Stimulated activated naive CD4-positive, alpha-beta T cell treated with Interleukin-2 at 50 U/mL for 16 hours (primary cell): Measurements from ENCODE around the gene PRKCQ.
"Not testable (repeated sequence)": the region's sequence is repeated elsewhere in the genome, so short reads cannot be mapped to it uniquely, and the experiment has no call there.

ENCODE experiments used
- DNase-seq: peaks from one replicate; lab custom pipeline; 2025; lab: John Stamatoyannopoulos, UW

PRKCQ gene

GRCh38 chr10:6491841-6492609 is 88.1 kb downstream of the PRKCQ start:
- no peak for DNase-seq

DNA sequence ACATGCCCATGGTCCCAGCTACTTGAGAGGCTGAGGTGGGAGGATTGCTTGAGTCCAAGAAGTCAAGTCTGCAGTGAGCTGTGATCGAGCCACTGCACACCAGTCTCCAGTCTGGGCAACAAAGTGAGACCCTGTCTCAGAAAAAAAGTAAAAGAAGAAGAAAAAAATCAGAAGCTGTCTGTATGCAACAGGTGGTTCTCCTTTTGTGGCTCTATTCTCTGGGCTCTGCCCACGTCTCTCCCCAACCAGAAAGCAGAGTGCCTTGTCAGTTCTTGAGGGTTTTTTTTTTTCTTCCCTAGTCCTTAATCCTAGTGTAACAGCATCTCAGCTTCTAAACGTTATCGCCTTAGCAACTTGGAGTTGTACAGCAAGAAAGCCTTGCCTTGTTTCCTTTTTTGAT is 89.5 kb downstream of the PRKCQ start:
- DNase-seq = no peak

GRCh38 chr10:6487920-6488319 is 92.2 kb downstream of the PRKCQ start:
- DNase-seq = no peak

GRCh38 chr10:6486309-6486708 is 93.8 kb downstream of the PRKCQ start:
- no peak for DNase-seq

DNA sequence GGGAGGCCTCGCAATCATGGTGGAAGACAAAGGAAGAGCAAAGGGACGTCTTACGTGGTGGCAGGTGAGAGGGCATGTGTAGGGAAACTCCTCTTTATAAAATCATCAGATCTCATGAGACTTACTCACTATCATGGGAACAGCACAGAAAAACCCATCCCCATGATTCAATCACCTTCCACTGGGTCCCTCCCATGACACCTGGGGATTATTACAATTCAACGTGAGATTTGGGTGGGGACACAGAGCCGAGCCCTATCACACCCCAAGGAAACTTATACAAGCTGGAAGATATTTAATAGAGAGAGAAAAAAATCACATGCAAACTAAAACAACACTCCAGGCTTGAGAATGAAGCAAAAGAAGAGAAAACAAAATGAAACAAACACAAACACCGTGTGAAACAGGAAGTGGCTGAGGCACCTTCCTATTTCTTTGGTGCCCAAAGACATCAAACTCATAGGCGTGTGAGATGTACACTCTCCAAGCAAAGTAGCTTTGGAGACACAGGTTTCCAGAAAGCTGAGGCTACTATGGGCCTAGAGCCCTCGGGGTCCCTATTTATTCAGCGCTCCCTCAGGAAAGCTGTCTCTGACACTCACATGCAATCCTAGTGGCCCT is 97.2 kb downstream of the PRKCQ start:
- no peak for DNase-seq

DNA sequence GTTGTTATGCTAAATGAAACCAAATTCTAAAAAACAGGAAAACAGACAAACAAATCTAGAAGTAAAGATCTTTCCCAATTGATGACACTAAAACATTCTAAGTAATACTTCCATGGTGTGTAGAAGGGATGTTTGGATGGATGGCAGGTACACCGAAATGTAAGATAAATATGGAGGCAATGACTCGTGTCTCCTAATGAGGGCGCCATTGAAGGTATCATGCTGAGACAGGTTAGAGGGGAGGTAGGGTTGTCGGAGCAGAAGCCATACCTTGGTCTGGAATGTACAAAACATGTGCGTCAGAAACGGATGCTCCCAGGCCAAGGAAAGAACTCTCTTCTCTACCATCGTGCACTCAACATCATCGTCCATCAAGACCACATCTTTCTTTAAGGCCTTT is 101.4 kb downstream of the PRKCQ start:
- DNase-seq = no peak

DNA sequence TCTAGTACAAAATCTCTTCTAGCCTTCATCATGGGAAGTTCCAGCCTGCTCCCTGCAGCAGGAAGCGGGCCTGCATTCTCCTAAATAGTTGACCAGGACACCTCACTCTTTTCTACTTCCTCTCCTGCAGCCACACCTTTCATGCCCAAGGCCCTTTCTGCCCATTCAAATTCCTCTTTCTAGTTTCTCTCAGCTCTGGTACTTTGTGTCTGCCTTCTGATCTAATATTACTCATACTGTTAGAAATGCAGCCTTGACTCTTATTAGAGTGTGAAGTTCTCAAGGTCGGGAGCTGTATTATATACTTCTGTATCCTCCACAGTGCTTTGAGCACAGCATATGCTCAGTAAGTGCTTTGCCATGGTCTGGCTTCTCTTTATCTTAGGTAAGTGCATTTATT is 103.1 kb downstream of the PRKCQ start:
- DNase-seq = no peak

DNA sequence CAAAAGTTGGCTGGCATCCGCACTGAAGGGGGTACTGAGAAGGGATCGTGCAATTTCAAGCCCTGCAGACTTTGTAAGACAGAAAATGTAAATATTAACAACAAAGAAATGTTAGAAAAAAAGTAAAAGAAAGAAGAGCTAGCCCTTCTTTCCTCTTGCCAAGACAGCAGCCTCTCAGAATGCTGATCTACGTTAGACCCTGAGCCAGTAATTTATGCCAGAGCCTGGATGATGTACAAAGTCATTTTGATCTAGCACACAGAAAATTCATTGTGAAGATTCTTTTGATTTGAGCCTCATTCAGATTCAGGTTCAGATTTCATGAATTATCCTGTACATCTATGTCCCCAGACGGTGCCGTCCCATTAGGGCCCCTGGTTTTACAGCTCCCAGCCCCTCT is 105.2 kb downstream of the PRKCQ start:
- DNase-seq = no peak

DNA sequence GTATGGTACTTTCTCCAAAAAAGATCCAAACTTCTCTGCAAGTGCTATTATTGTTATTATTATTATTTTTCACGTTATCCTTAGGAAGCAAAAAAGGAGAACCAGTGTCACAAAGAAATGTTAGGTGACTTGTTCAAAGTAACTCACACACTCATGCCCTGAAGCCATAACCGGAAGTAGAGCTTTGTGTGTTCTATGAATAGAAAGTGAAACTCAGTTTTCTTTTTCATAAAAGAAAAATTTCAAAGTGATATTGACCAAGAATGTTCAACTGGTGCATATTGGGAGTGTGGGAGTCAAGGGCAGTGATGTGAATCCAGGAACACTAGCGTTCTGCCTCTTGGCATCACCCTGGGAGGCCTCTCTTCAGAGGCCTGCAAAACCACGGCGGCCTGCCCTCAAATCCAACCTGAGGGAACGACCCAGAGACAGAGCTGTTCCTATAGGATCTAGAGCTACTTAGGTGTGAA is 106.1 kb downstream of the PRKCQ start:
- DNase-seq = peak; percentile 16

DNA sequence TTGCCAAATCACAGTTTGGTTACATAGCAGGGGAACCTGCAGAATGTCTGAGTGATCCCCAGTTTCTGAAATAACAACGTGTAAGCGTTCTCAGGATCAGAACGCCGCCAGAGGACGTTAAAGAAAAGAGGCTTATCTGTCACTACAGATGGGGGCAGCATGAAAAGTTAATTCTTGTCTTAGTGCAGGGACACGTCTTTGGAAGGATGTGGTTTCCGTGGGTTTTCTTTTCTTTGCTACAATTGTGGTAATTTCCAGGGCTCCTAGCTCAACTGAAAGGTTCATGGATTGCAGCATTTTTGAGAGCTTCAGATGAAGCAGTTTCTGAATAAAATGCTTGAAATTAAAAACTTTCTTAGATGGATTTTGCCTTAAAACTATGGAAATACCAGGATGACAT is 106.6 kb downstream of the PRKCQ start:
- DNase-seq = peak; percentile 19

- DNase-seq = not testable (repeated sequence)
These were observed 107.4 kb downstream of the PRKCQ start for GRCh38 chr10:6472710-6473005.

DNA sequence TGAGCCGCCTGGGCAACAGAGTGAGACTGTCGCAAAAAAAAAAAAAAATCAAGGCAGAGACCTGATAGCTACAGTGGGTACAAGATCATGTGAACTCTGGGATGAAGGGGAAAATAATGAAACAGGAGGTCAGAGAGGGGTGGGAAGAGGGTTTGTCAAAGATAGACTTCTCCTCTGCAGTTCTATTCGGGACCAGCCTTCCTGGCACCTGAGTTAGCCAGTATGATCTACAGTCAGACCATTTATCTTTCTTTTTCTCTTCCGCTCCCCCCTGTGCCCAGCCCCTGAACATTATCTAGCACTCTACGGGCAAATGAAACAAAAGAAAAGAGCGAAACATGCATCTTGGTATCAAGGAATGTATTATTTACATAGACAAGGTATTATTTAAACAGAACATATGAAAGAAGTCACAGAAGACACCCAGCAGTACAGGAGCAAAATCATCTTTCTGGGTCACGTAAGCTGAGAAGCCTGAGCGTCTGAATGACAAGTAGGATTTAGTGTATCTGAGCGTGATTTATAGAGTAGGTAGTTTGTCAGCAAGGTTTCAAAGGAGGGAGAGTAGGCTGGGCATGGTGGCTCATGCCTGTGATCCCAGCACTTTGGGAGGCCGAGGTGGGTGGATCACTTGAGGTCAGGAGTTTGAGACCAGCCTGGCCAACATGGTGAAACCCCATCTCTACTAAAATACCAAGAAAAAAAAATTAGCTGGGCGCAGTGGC is 109.0 kb downstream of the PRKCQ start:
- no peak for DNase-seq

- DNase-seq = no peak
These were observed 110.4 kb downstream of the PRKCQ start for GRCh38 chr10:6469661-6470060.

DNA sequence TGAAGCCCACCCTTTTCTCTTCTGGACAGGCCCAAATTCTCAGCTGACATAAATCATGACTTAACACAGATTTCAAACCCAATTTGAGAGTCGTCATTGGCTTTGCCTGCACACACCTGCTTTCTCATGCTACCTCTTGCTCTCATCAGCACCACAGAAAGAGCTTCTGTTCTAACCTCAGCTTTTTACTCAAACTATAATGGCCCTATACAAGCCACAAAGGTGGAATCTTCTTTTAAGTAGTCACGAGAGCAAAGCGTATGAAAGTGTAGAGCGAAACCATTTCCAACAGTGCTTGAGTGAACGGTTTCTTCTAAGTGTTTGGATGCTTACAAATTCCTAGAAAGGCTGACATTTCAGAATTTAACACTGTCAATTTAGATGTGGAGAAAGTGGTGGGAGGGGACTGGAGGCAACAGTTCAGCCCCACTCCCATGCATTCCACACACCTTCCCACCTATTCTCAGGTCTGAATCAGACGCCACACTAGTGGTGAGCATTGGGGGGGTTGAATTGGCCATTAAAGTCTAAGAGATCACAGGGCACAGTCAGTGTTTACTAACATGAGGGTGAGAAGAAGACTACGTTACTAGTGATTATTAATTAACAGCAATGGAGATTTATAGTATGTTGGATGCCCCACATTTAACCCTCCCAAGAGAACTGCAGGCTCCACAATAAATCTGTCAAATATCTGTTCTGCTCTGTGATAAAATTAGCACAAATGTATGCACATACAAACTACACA is 114.0 kb downstream of the PRKCQ start:
- peak; percentile 36 for DNase-seq

- no peak for DNase-seq
These were observed 114.6 kb downstream of the PRKCQ start for GRCh38 chr10:6465437-6465836.

DNA sequence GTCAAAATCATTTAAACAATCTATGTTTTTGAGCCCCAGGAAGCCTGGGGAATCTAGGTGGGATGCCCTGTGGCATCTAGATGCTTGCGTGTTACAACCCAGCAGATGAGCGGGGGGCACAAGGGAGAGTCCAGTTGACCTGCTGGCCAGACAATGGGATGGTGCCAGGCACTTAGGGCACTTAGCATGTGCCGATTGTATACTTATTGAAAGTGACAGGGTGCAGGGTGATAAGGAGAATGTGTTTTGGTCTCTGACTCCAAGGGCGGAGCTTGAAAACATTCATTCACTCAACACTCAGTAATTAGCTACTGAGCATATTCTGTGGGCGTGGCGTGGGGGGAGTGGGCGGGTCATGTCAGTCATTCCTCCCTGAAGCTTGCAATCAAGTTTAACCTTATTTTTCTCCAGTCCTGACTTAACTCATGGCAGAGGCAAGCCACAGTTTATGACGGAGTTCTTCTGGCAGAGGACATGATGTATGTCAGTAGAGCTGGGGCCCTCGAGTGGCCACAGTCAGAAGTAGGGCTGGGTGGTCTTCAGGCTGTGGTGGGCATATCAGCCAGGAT is 115.1 kb downstream of the PRKCQ start:
- DNase-seq = peak; percentile 2

- no peak for DNase-seq
These were observed 116.7 kb downstream of the PRKCQ start for GRCh38 chr10:6463366-6463765.

- no peak for DNase-seq
These were observed 118.1 kb downstream of the PRKCQ start for GRCh38 chr10:6461961-6462360.

DNA sequence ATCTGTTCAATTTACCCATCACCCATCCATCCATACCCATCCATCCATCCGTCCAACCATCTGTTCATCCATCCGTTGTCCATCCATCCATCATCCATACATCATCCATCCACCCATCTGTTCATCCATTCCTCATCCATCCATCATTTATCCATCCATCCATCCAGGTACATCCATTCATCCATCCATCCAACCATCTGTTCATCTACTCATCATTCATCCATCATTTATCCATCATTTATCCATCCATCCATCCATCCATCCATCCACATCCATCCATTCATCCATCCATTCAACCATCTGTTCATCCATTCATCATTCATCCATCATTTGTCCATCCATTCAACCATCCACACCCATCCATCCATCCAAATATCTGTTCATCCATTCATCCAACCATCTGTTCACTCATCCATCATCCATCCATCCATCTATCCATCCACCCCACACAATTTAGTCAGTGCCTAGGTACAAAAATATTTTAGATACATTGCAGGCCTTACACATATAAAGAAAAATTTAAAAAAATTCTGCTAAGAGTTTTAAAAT is 119.1 kb downstream of the PRKCQ start:
- no peak for DNase-seq

GRCh38 chr10:6458814-6459213 is 121.3 kb downstream of the PRKCQ start:
- DNase-seq = no peak

DNA sequence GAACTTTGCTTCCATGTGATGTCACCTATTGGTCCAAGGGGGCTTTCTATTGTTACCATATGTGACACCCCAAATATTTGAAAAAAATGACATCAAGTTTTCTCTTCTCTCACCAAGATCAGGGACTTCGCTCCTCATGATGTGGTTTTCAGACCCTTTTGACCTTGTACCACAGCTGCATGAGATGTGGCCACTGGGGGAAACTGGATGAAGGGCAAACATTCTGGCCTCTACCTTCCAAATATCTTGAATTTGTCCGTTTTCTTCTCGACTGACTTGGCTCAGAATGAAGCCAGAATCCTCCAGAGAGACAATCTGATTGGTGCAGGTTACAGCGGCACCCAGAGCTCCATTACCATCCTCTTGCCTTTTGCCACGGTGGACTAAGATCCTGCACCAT is 122.7 kb downstream of the PRKCQ start:
- no peak for DNase-seq

- DNase-seq = no peak
These were observed 124.0 kb downstream of the PRKCQ start for GRCh38 chr10:6456067-6456466.
